ACHN (cell line): ENCODE measurements around the gene GSK3A.

Experiments
- DNase-seq: peaks from one replicate; pipeline ENCODE4 v3.0.0-alpha.2; 2015
- in situ Hi-C: cut with HindIII; loops from 2 replicates; pipeline ENCODE4 v1.10.0; 2017; ENCODE audit warnings: low sequenced_read_pairs, low pct_ligation_motif_present, low pct_unique_long_range_greater_than_20kb

GSK3A gene

GRCh38 chr19:42239544-42240220 is 2.7 kb downstream of the GSK3A start:
- in situ Hi-C loops, result no loop called here
- DNase-seq, result no peak

GRCh38 chr19:42235181-42235580 is 7.2 kb downstream of the GSK3A start:
- in situ Hi-C loops, result no loop called here

DNA sequence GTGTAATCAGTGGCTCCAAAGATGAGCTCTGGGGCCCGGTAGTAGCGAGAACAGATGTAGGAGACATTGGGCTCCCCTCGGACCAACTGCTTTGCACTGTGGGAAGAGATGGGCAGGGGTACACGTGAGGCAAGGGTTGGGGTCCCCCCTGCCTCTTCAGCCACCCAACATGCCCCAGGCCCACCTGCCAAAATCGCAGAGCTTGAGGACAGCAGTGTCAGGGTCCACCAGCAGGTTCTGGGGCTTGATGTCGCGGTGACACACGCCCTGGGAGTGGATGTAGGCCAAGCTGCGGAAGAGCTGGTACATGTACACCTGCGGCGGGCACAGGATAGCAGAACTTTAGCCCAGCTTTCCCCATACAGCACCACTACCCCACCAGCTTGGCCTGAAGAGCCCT is 8.0 kb downstream of the GSK3A start:
- in situ Hi-C loops, result no loop called here
- no peak for DNase-seq

More at GRCh38 chr19:42235181-42235580, 7.2 kb downstream of the GSK3A start:
- no peak for DNase-seq

- in situ Hi-C loops, result no loop called here
- no peak for DNase-seq
Measured at GRCh38 chr19:42233678-42234292, 8.6 kb downstream of the GSK3A start.

DNA sequence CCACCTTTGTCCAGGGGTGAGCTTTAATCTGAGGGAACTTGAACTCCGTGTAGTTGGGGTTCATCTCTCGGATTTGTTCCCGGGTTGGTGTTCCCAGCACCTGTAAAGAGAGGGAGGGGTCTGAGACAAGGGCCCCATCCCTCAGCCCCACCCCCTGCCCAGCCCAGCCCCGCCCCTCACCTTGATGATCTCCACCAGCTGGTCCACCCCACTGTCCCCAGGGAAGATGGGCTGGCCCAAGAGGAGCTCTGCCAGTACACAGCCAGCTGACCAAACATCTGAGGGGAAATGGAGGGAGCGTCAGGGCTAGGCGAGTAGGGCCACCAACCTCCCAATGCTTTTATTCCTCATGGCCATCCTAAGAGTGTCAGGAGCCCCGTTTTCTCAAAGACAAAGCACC is 9.3 kb downstream of the GSK3A start:
- DNase-seq, result no peak
- in situ Hi-C loops, result no loop called here

- in situ Hi-C loops, result no loop called here
Measured at GRCh38 chr19:42232435-42232834, 10.0 kb downstream of the GSK3A start.

DNA sequence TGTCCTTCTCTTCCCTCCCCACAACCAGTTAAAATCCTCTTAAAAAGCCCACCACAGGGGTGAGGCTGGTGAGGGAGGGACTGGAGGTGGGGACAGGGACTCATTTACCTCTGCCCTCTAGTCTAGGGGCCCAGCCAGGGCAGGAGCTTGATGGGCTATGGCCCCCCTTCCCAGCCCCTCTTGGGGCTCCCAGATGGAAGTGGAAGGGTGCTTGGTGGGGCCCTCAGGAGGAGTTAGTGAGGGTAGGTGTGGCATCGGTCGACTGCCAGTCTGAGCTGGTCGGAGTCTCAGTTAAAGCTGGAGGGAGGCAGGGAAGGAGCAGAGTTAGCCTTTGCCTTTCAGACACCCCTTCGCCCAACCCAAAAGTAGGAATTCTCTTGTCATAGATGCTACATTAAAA is 11.8 kb downstream of the GSK3A start:
- in situ Hi-C loops, result no loop called here
- DNase-seq, result no peak

More at GRCh38 chr19:42232435-42232834, 10.0 kb downstream of the GSK3A start:
- DNase-seq, result no peak

DNA sequence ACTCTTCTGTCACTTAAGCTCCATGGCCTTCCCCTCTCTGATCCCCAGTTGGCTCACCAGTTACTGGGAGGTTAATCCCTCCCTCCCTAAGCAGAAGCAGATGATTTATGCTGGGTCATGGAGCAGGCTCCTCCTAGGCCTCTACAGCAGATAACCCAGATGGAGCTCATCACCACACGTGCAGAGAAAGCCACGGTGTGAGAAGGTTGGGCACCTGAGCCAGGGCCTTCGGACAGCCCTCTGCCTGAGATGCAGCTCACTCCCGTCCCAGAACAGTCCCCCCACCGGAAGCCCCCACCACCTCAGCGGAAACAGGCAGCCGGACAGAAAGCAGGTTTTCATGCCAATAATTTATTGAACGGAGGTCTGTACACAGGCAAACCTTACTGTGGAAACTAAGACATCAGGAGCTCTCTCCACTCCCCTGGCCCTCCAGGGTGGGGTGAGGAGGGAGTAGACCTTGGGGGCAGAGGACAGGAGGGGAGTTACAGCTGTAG is 12.5 kb downstream of the GSK3A start:
- DNase-seq, result no peak
- in situ Hi-C loops, result no loop called here

DNA sequence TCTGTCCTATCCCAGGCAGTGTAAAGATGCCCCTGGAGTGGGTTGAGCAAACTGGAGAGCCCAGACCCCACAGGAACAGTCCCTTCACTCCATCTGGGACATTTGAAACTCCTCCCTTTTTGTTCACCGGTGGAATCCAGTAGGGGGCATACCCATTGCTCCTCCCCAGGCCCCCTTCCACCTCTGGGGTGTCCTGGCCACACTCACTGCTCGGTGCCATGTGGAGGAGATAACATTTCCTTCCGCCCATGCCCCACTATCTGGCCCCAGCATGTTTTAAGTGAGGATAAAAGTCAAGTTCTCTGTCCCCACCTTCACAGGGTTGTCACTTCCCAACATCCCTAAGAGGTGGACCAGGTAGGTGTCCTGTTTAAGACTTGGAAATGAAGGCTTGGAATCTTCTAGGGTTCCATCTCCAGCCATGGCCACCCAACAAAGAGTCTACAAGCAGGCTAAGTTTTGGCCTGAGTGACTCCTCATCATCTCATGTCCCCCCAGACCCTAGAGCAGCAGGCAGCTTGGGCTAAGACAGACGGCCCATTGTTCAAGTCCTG is 13.0 kb downstream of the GSK3A start:
- in situ Hi-C loops, result no loop called here
- no peak for DNase-seq

- DNase-seq, result no peak
Measured at GRCh38 chr19:42228641-42229040, 13.8 kb downstream of the GSK3A start.

DNA sequence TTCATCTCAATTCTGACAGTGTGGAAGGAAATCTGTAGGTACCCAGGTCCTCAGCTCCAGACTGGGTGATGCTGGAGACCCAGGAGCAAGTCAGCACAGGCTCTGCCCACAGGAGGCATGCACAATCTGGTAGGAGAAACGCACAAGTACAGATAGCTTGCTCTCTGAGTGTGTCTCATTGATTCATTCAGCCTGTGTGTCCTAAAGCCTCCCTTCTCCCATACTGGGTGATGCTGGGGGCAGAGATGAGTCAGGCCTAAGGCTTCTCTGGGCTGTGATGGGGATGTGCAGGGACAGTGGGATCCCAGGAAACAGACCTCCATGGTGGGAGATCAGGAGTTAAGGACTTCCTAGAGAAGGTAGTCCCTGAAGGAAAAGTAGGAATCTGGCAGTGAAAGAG is 15.5 kb downstream of the GSK3A start:
- in situ Hi-C loops, result no loop called here
- no peak for DNase-seq

More at GRCh38 chr19:42228641-42229040, 13.8 kb downstream of the GSK3A start:
- in situ Hi-C loops, result no loop called here

DNA sequence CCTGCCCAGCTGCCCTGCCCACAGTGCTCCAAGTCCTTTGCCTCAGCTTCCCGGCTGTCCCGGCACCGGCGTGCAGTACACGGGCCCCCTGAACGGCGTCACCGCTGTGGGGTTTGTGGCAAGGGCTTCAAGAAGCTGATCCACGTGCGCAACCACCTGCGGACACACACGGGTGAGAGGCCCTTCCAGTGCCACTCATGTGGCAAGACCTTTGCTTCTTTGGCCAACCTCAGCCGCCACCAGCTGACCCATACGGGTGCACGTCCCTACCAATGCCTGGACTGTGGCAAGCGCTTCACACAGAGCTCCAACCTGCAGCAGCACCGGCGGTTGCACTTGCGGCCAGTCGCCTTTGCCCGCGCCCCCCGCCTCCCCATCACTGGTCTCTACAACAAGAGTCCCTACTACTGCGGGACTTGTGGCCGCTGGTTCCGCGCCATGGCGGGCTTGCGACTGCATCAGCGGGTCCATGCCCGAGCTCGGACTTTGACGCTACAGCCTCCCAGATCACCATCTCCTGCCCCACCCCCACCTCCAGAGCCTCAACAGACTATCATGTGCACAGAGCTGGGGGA is 16.6 kb downstream of the GSK3A start:
- in situ Hi-C loops, result no loop called here
- no peak for DNase-seq

- in situ Hi-C loops, result no loop called here
- DNase-seq, result no peak
Measured at GRCh38 chr19:42224940-42225717, 17.3 kb downstream of the GSK3A start.

DNA sequence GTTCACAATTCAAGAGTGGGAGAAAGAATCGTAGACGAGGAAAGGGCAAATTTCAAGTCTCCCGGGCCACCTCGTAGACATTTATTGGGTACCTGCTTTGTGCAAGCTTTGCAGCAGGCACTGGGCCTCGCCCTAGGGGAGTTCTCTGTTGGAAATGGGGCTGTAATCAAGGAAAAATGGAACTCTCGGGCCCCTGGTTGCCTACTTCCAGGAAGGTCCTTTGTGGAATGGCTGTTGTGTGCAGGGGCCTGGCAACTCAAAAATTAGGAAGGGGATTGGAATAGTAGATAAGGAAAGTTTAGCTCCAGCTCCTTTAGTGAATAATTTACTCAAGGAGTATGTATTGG is 21.7 kb downstream of the GSK3A start:
- no peak for DNase-seq
- in situ Hi-C loops, result no loop called here

DNA sequence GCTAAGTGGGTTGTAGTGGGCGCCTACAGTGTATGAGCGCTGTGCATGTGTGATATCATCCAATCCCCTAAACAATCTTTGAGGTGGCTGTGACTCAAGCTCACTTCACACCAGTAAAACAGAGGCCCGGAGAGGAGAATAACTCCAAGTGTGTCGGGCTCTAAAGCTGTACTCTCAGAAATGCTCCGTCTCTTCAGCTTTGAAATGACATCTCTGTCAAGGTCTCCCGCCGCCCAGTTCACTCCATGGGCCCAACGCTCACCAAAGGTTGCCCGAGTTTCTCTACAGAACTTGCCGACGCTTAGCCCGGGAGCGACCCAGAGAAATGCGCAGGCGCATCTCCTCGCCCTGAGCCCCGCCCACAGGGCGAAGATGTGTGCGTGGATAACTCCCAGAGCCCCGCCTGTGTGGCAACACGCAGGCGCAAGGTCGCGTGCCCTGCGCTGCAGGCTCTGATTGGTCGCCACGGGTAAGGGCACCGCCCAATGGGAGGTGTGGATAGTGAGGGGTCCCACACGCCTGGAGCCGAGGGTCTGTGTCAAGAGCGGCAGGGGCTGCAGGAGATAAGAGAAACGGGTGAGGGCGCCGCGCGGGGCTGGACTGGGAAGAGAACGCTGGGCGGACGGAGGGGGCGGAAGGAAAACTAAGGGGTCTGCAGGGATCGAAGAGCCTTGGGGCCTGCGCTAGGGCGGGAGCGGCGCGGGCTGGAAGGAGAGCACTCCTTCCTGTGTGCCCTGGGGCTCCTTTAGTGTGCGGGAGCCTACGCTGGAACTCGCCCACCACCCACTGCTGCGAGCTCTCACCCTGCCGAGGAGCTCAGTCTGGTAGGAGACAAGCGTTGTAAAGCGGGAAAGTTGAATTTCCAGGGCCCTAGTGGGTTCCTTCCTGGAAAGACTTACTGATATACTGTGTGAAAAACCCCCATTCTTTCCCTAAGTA is 22.3 kb downstream of the GSK3A start, which contains the start of gene ZNF526:
Gene ZNF526, plus strand, starts transcription at position 501 of the 939 bp plus-strand sequence. CDS start 4,092 bp downstream, outside the sequence.
- in situ Hi-C loops, result no loop called here
- peak; percentile 95 for DNase-seq

DNA sequence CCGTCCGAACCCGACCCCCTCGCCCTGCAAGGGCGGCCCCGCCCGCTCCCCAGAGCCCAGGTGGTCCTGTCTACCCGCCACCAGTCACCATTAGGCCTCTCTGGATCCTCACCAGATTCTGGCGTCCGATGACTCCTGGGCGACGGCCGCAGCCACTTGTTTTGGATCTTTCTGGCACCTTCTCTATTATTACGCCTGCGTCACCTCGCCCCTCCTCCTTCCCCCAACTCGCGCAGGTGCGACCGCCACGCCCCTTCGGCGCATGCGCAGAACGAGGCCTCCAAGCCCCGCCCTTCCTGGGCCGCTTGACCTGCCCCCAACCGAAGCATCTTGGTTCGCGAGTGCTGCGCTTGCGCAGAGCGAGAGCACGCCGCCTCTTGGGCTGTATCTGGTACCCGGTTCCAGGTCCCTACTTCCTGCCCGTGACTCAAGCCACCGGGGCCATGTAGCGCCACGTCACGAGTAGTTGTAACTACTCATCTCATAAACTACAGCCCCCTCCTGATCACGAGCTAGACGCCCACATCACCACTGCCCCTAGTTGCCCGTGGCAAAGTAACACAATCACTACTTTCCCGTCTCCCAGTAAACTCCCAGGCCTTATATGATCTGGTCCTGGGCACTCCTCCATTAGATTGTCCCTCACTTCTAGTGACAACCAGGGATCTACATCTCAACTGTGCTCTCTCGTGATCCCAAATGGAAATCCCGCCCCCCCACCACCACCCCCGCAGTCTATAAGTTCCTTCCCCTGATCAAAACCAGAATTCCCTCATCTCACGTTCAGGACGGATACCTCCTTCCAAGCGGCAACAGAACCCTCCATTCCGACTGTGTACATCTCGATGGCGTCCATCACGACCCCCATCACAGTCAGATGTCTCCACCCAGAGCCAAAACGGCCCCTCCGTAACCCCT is 24.6 kb downstream of the GSK3A start, which contains the start of gene DEDD2:
Gene DEDD2, minus strand, starts transcription at position 158 of the 918 bp plus-strand sequence. CDS start 670 bp downstream, outside the sequence.
- peak; percentile 93 for DNase-seq
- in situ Hi-C loops, result no loop called here
